SK-N-MC (cell line): ENCODE results near the gene ZNF385A.

ENCODE experiments used
- EZH2 ChIP-seq: fragments of 200-600 bp; sonication (generic); IDR thresholded peaks from one replicate; pipeline ENCODE4 v1.6.1; 2017; ENCODE audit warnings: antibody characterized with exemption
- FOXP2 ChIP-seq: optimal IDR thresholded peaks from 2 replicates; pipeline ENCODE3; 2011; ENCODE audit warnings: mild to moderate bottlenecking, moderate library complexity; ENCODE audit not compliant: insufficient read depth; ENCODE audit errors: extremely low read length, control extremely low read depth
- POLR2AphosphoS5 ChIP-seq: IDR thresholded peaks from 2 replicates; pipeline ENCODE4 v1.6.1; 2012; ENCODE audit warnings: mild to moderate bottlenecking, low read depth, low read length, borderline replicate concordance

- TF ChIP-seq POLR2AphosphoS5: peak; percentile 68; the same call in 1 of the 2 replicates
- no peak for TF ChIP-seq EZH2
- TF ChIP-seq FOXP2: no peak
Measured at GRCh38 chr12:54358945-54359761, 25.4 kb downstream of the ZNF385A start.
